SW 1271 (cell line): ENCODE results near the gene NSDHL.

Experiments used
- DNase-seq, 2 experiments: peaks; one replicate each; lab custom pipeline; 2025; lab: John Stamatoyannopoulos, UW

Gene NSDHL

GRCh38 chrX:152844256-152844655 lies 13.4 kb downstream of the NSDHL start:
- no peak for DNase-seq

- DNase-seq: no peak
Observed at GRCh38 chrX:152845618-152846240, 14.9 kb downstream of the NSDHL start.

GRCh38 chrX:152847281-152847680 lies 16.4 kb downstream of the NSDHL start:
- no peak for DNase-seq

GRCh38 chrX:152850465-152850864 lies 19.6 kb downstream of the NSDHL start:
- DNase-seq: no peak

- no peak for DNase-seq
Observed at GRCh38 chrX:152853986-152854385, 23.1 kb downstream of the NSDHL start.

- no peak for DNase-seq
Observed at GRCh38 chrX:152861116-152861515, 30.3 kb downstream of the NSDHL start.

- no peak for DNase-seq
Observed at GRCh38 chrX:152861826-152862225, 31.0 kb downstream of the NSDHL start.

- DNase-seq: no peak
Observed at GRCh38 chrX:152865232-152865920, 34.5 kb downstream of the NSDHL start.

- no peak for DNase-seq
Observed at GRCh38 chrX:152866386-152866785, 35.5 kb downstream of the NSDHL start.

- no peak for DNase-seq
Observed at GRCh38 chrX:152869972-152870371, 39.1 kb downstream of the NSDHL start.

- no peak for DNase-seq
Observed at GRCh38 chrX:152871260-152871659, 40.4 kb downstream of the NSDHL start.

GRCh38 chrX:152872522-152872921 lies 41.7 kb downstream of the NSDHL start:
- no peak for DNase-seq

GRCh38 chrX:152873361-152873760 lies 42.5 kb downstream of the NSDHL start:
- DNase-seq: no peak

- no peak for DNase-seq
Observed at GRCh38 chrX:152876931-152877840, 46.3 kb downstream of the NSDHL start.

GRCh38 chrX:152878976-152879755 lies 48.3 kb downstream of the NSDHL start:
- DNase-seq: no peak

- DNase-seq: no peak
Observed at GRCh38 chrX:152881289-152881688, 50.4 kb downstream of the NSDHL start.

GRCh38 chrX:152884171-152884570 lies 53.3 kb downstream of the NSDHL start:
- no peak for DNase-seq

- no peak for DNase-seq
Observed at GRCh38 chrX:152886716-152887115, 55.9 kb downstream of the NSDHL start.

- DNase-seq: no peak
Observed at GRCh38 chrX:152892499-152892898, 61.6 kb downstream of the NSDHL start.

GRCh38 chrX:152892999-152893891 lies 62.4 kb downstream of the NSDHL start:
- DNase-seq: no peak
